ENCODE results near the gene PDXK. TPM values are rescaled to one million over a fixed set of nuclear protein-coding genes. Genes with fewer than 3 reads are reported as not detected.

Gene PDXK
- total and polyA plus RNA-seq, 2 donors (not counting 3 experiments of a cell fraction or from before 2014, with no cell fraction given): 44.2 to 59.1 TPM

DNA sequence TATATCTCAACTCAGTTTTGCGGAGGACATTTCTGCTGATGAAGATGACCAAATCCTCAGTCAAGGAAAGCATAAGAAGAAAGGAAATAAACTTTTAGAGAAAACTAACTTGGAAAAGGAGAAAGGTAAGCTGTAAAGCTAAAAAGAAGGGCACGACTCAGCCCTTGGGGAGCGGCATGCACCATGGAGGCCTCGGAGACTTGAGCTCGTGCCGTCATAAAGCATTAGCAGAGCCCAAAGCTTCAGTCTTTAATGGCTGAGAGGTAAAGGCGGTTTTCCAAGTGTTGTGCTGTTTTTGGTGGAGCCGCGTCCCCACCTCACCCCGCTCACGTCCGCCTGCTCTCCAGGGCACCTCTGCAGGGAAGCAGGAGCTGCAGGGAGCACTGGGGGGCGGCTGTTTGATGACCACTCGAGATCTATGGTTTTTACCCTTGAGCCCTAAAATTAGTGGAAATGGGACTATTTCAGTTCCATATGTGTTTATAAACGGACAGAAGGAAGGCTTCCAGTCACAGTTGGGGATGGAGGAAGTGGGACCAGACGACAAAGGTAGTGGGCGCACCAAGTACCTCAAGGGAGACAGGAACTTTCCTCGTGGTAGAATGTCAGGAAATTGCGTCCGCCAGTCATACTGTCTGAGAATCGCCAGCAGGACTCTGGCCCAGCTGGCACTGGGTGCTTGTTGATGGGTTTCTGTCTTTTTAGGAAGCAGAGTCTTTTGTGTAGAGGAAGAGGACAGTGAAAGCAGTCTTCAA, 31.9 kb upstream of the PDXK start:
- DNase-seq (ENCODE audit: low read depth, low spot score) (no peak), FAIRE-seq (no peak)
- H3K9ac ChIP-seq (replicated peaks; ENCODE audit: extremely low read depth, insufficient read depth, low read length): no peak overlapping the region
- H3K36me3 ChIP-seq (ENCODE audit: control insufficient read depth in 2 of 2, extremely low read depth in 1 of 2, insufficient read depth in 2 of 2, low read length in 2 of 2): peaks cover 28 to 52% of the 10 kb centered on the region in 2 experiments
- H3K27me3 ChIP-seq (ENCODE audit: control insufficient read depth in 2 of 2, insufficient read depth in 2 of 2, low read length in 2 of 2): no peaks in the 10 kb centered on the region
- no peak overlapping the region for H2AFZ ChIP-seq (ENCODE audit: low read depth, low read length)
- ChIA-PET CTCF (no interaction called here), POLR2A (no interaction called here)
- H3K9me1 ChIP-seq (replicated peaks; ENCODE audit: control insufficient read depth, extremely low read depth, insufficient read depth, low read length): no peaks in the 10 kb centered on the region
- no peak overlapping the region for H3K4me3 ChIP-seq (replicated peaks in 1 of 3; ENCODE audit: insufficient read depth in 1 of 3, low read depth in 1 of 3, low read length in 3 of 3)
- H3K4me2 ChIP-seq (ENCODE audit: insufficient read depth, low read length): no peak overlapping the region
- dilution Hi-C loops (cut with MboI; ENCODE audit: extremely low pct_ligation_motif_present, low sequenced_read_pairs): no loop called here
- no peak overlapping the region for H3K27ac ChIP-seq (ENCODE audit: insufficient read depth, low read depth, low read length)
- BruUV-seq (replicated peaks): no TSS peak
- no peaks in the 10 kb centered on the region for H3K9me3 ChIP-seq (replicated peaks; ENCODE audit: control insufficient read depth, insufficient read depth, low read length)
- intact Hi-C loops (cut with micrococcal nuclease): no loop called here
- TF ChIP-seq, protein P1, sequence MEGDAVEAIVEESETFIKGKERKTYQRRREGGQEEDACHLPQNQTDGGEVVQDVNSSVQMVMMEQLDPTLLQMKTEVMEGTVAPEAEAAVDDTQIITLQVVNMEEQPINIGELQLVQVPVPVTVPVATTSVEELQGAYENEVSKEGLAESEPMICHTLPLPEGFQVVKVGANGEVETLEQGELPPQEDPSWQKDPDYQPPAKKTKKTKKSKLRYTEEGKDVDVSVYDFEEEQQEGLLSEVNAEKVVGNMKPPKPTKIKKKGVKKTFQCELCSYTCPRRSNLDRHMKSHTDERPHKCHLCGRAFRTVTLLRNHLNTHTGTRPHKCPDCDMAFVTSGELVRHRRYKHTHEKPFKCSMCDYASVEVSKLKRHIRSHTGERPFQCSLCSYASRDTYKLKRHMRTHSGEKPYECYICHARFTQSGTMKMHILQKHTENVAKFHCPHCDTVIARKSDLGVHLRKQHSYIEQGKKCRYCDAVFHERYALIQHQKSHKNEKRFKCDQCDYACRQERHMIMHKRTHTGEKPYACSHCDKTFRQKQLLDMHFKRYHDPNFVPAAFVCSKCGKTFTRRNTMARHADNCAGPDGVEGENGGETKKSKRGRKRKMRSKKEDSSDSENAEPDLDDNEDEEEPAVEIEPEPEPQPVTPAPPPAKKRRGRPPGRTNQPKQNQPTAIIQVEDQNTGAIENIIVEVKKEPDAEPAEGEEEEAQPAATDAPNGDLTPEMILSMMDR (IDR thresholded peaks at IDR 0.05; ENCODE audit: extremely low read depth in 1 of 2, insufficient read depth in 1 of 2, low read depth in 1 of 2, low read length in 2 of 2): no peak
- no peak for TF ChIP-seq POLR2A (IDR thresholded peaks at IDR 0.05; ENCODE audit: low read depth, low read length)
- TF ChIP-seq JUN (IDR thresholded peaks at IDR 0.05; ENCODE audit: borderline replicate concordance, insufficient read depth, insufficient read length, low read depth): no peak
- TF ChIP-seq POLR2AphosphoS5 (IDR thresholded peaks at IDR 0.05; ENCODE audit: insufficient read depth, low read depth, low read length): no peak
- TF ChIP-seq MAX (IDR thresholded peaks at IDR 0.05; ENCODE audit: insufficient read depth, insufficient read length): no peak
- no peak for TF ChIP-seq FOS (IDR thresholded peaks at IDR 0.05; ENCODE audit: borderline replicate concordance, insufficient read depth, low read length)
- no peak for TF ChIP-seq GATA2 (IDR thresholded peaks at IDR 0.05; ENCODE audit: insufficient read depth, insufficient read length, low read depth, low read length)
- TF ChIP-seq MYC (IDR thresholded peaks at IDR 0.05; ENCODE audit: low read depth, low read length): no peak
- no peak for TF ChIP-seq EZH2 (IDR thresholded peaks at IDR 0.05; ENCODE audit: borderline replicate concordance, low read depth, low read length, severe bottlenecking)
- no peaks in the 10 kb centered on the region for H3K79me2 ChIP-seq (ENCODE audit: control insufficient read depth, insufficient read depth, low read length)
- no peaks in the 10 kb centered on the region for H4K20me1 ChIP-seq (replicated peaks; ENCODE audit: control insufficient read depth, extremely low read depth, insufficient read depth, low read length)
- peaks cover 4% of the 10 kb centered on the region for H3K4me1 ChIP-seq (ENCODE audit: control insufficient read depth, extremely low read depth, insufficient read depth, low read length)

Data from endothelial cell of umbilical vein (primary cell).